MM.1S (cell line): ENCODE results near the gene ANK2.

Source experiments
- CTCF ChIP-seq: fragments of 300-600 bp; sonication (generic); IDR thresholded peaks from 2 replicates; pipeline ENCODE4 v1.5.1; 2016; ENCODE audit warnings: antibody characterized with exemption, low read length, mixed read lengths
- EZH2phosphoT487 ChIP-seq: fragments of 300-600 bp; sonication (generic); IDR thresholded peaks from 2 replicates; pipeline ENCODE4 v1.6.1; 2018; ENCODE audit warnings: antibody characterized with exemption, low read length

DNA sequence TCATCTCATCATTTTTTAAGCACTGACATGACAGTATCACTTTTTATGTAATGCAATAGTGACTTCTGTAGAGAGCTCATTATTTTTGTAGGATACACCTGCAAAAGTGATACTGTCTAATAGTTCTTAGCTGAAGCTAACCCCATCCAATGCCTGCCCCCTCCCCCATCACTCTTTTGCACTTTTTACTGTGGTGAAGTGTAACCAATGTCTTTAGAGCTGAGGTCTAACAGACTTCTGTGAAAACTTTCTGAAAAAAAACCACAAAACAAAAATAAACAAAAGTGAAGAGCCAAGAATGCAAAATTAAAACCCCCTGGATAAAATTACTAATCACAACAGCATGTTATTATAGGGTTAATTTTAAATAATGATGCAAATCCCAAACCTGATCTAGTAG is 301.1 kb downstream of the ANK2 start:
- TF ChIP-seq CTCF (no peak), EZH2phosphoT487 (no peak)
